Measurements from ENCODE around the gene TIMM8B.

GRCh38 chr11:112096194-112096593 lies 9.6 kb upstream of the TIMM8B start:
- no peak for TF ChIP-seq ZNF571 (tag by site-specific recombination; IDR thresholded peaks at IDR 0.05)
- TF ChIP-seq ZNF169 (tag by site-specific recombination; IDR thresholded peaks at IDR 0.05), result no peak
- TF ChIP-seq ZNF777 (tag by site-specific recombination; IDR thresholded peaks at IDR 0.05; ENCODE audit: borderline replicate concordance), result no peak
- no peak for TF ChIP-seq ZNF114 (tag by site-specific recombination; IDR thresholded peaks at IDR 0.05)
- no peak for TF ChIP-seq KLF16 (tag by site-specific recombination; IDR thresholded peaks at IDR 0.05)
- no peak for TF ChIP-seq CTCF (tag by site-specific recombination; IDR thresholded peaks at IDR 0.05)
- no peak for TF ChIP-seq ZNF670 (tag by site-specific recombination; IDR thresholded peaks at IDR 0.05; ENCODE audit: low read depth)
- no peak for TF ChIP-seq ZNF354C (tag by site-specific recombination; IDR thresholded peaks at IDR 0.05; ENCODE audit: borderline replicate concordance, low read depth)
- no peak for TF ChIP-seq SP2 (tag by site-specific recombination; IDR thresholded peaks at IDR 0.05)

Measured in HEK293 (cell line).